ENCODE results near the gene ORM2. TPM values are rescaled to one million over a fixed set of nuclear protein-coding genes. Genes with fewer than 3 reads are reported as not detected.
"Not testable (repeated sequence)": the region's sequence is repeated elsewhere in the genome, so short reads cannot be mapped to it uniquely, and the experiment has no call there.

The ORM2 gene
- total and polyA plus RNA-seq, 8 donors: 1.2 to 17.1 (median 3.4) TPM; not detected in 4

- no peak overlapping the region for H3K4me3 ChIP-seq
These were observed 11.9 kb upstream of the ORM2 start for GRCh38 chr9:114317665-114318357.

GRCh38 chr9:114318416-114318815 is 11.3 kb upstream of the ORM2 start:
- no peak for TF ChIP-seq EP300 (IDR thresholded peaks at IDR 0.05)
- no peak for TF ChIP-seq CTCF (IDR thresholded peaks at IDR 0.05)
- no peak for TF ChIP-seq POLR2AphosphoS5 (IDR thresholded peaks at IDR 0.05)
- no peak for TF ChIP-seq POLR2A (IDR thresholded peaks at IDR 0.05)

More at GRCh38 chr9:114317665-114318357, 11.9 kb upstream of the ORM2 start:
- intact Hi-C loops (cut with DNase I; ENCODE audit: low total_unique reads): no loop called here
- no peak for DNase-seq
- TF ChIP-seq EP300 (IDR thresholded peaks at IDR 0.05) (no peak), POLR2A (IDR thresholded peaks at IDR 0.05) (no peak), CTCF (IDR thresholded peaks at IDR 0.05) (no peak), POLR2AphosphoS5 (IDR thresholded peaks at IDR 0.05) (no peak)
- Histone ChIP-seq H3K4me1 (peaks cover 0 to 8% (median 2%) of the 10 kb centered on the region in 4 donors), H3K27ac (no peak overlapping the region), H3K9me3 (no peaks in the 10 kb centered on the region), H3K36me3 (no peaks in the 10 kb centered on the region), H3K27me3 (no peaks in the 10 kb centered on the region)
- WGBS, 5 donors: 78 to 87% (median 81%) methylated on average over 8 of the region's 8 CpGs

GRCh38 chr9:114319147-114319546 is 10.5 kb upstream of the ORM2 start:
- H3K27me3 ChIP-seq: no peaks in the 10 kb centered on the region
- H3K4me3 ChIP-seq: no peak overlapping the region
- DNase-seq: no peak
- intact Hi-C loops (cut with DNase I; ENCODE audit: low total_unique reads): no loop called here
- WGBS, 5 donors: 65 to 70% (median 69%) methylated on average over 3 of the region's 3 CpGs
- no peak overlapping the region for H3K27ac ChIP-seq
- TF ChIP-seq CTCF (IDR thresholded peaks at IDR 0.05) (no peak), EP300 (IDR thresholded peaks at IDR 0.05) (no peak), POLR2AphosphoS5 (IDR thresholded peaks at IDR 0.05) (no peak), POLR2A (IDR thresholded peaks at IDR 0.05) (no peak)
- H3K4me1 ChIP-seq: peaks cover 0 to 8% (median 2%) of the 10 kb centered on the region in 4 donors
- H3K36me3 ChIP-seq: no peaks in the 10 kb centered on the region
- H3K9me3 ChIP-seq: no peaks in the 10 kb centered on the region

More at GRCh38 chr9:114318416-114318815, 11.3 kb upstream of the ORM2 start:
- intact Hi-C loops (cut with DNase I; ENCODE audit: low total_unique reads): no loop called here
- DNase-seq: no peak
- Histone ChIP-seq H3K4me3 (no peak overlapping the region), H3K4me1 (peaks cover 0 to 8% (median 2%) of the 10 kb centered on the region in 4 donors), H3K27me3 (no peaks in the 10 kb centered on the region), H3K27ac (no peak overlapping the region), H3K9me3 (no peaks in the 10 kb centered on the region), H3K36me3 (no peaks in the 10 kb centered on the region)
- 75 to 90% (median 84%) methylated on average over 8 of the region's 8 CpGs for WGBS, 5 donors

- H3K27ac ChIP-seq; DNase-seq; H3K9me3 ChIP-seq; H3K4me3 ChIP-seq; H3K36me3 ChIP-seq; H3K27me3 ChIP-seq; H3K4me1 ChIP-seq; intact Hi-C loops (cut with DNase I; ENCODE audit: low total_unique reads): not testable (repeated sequence)
- 78 to 96% (median 86%) methylated on average over 7 of the region's 7 CpGs for WGBS, 5 donors
These were observed 9.0 kb upstream of the ORM2 start for GRCh38 chr9:114320710-114321109.

- intact Hi-C loops (cut with DNase I; ENCODE audit: low total_unique reads): no loop called here
- no peaks in the 10 kb centered on the region for H3K9me3 ChIP-seq
- DNase-seq: no peak
- 71 to 85% (median 78%) methylated on average over 8 of the region's 8 CpGs for WGBS, 5 donors
- TF ChIP-seq POLR2AphosphoS5 (IDR thresholded peaks at IDR 0.05): no peak
- no peak for TF ChIP-seq POLR2A (IDR thresholded peaks at IDR 0.05)
- no peak for TF ChIP-seq CTCF (IDR thresholded peaks at IDR 0.05)
- TF ChIP-seq EP300 (IDR thresholded peaks at IDR 0.05): no peak
- H3K4me3 ChIP-seq: no peak overlapping the region
- peaks cover 0 to 1% (median 0%) of the 10 kb centered on the region in 4 donors for H3K4me1 ChIP-seq
- H3K36me3 ChIP-seq: no peaks in the 10 kb centered on the region
- H3K27me3 ChIP-seq: no peaks in the 10 kb centered on the region
- H3K27ac ChIP-seq: no peak overlapping the region
These were observed 7.9 kb upstream of the ORM2 start for GRCh38 chr9:114321759-114322158.

- H3K27me3 ChIP-seq; H3K36me3 ChIP-seq; intact Hi-C loops (cut with DNase I; ENCODE audit: low total_unique reads); H3K4me3 ChIP-seq; DNase-seq; H3K27ac ChIP-seq; H3K9me3 ChIP-seq; H3K4me1 ChIP-seq: not testable (repeated sequence)
- WGBS, 5 donors: 61 to 69% (median 63%) methylated on average over 11 to 12 of the region's 12 CpGs
These were observed 7.4 kb upstream of the ORM2 start for GRCh38 chr9:114322160-114322818.

GRCh38 chr9:114322831-114323531 is 6.7 kb upstream of the ORM2 start, which contains the start of gene ORM1:
Gene ORM1 (plus strand): TSS chr9:114323098. CDS start chr9:114323134, 36 bp downstream.
- H3K9me3 ChIP-seq; H3K36me3 ChIP-seq; DNase-seq; intact Hi-C loops (cut with DNase I; ENCODE audit: low total_unique reads); H3K27ac ChIP-seq; H3K4me3 ChIP-seq; H3K4me1 ChIP-seq; H3K27me3 ChIP-seq: not testable (repeated sequence)
- 68 to 95% (median 80%) methylated on average over 1 to 4 of the region's 15 CpGs; no CpG with 5 or more reads in 1 of the 5 donors for WGBS, 5 donors

Measured in stomach (tissue), 9 donors.